Pericardium fibroblast (primary cell): ENCODE measurements around the gene ZNF81. TPM values are rescaled to one million over a fixed set of nuclear protein-coding genes. Genes with fewer than 3 reads are reported as not detected.

Source experiments
- total RNA-seq: library from RNA; depleted of rRNA; stranded (reverse); fragments of >200 nt; gene quantifications from 2 replicates; pipeline ENCODE4 v1.2.3, GENCODE V29; 2015

ZNF81 gene
- total RNA-seq = 1.6 and 1.9 TPM in 2 replicates

GRCh38 chrX:47836164-47837072 lies at the start of gene ZNF81:
ZNF81 (plus strand) TSS chrX:47836902; CDS start chrX:47846268, 9,366 bp downstream.

Other genes with a start within 250 kb of the ZNF81 start
- gene SYN1, start 217.0 kb upstream of the ZNF81 start, total RNA-seq = 0.34 and 1.2 TPM in 2 replicates
- 0.17 and 0.70 TPM in 2 replicates for gene CFP, start 207.0 kb upstream of the ZNF81 start, total RNA-seq
- 37.3 and 40.4 TPM in 2 replicates for gene ELK1, start 186.3 kb upstream of the ZNF81 start, total RNA-seq
- gene UXT, start 177.7 kb upstream of the ZNF81 start, total RNA-seq = 120 and 143 TPM in 2 replicates
- 1.8 and 2.2 TPM in 2 replicates for gene ZNF182, start 167.1 kb downstream of the ZNF81 start, total RNA-seq
- not detected in 2 replicates for gene SPACA5, start 170.1 kb downstream of the ZNF81 start, total RNA-seq
- 0.26 and 0.58 TPM in 2 replicates for gene ZNF630, start 234.7 kb downstream of the ZNF81 start, total RNA-seq